GM12875 (cell line): ENCODE measurements around the gene CLEC10A.

ENCODE experiments used
- H3K4me3 ChIP-seq: one replicate; pipeline ENCODE4 v1.5.1; 2011; ENCODE audit warnings: low read depth, low read length, control low read depth
- TF ChIP-seq, protein P1 (sequence below): IDR thresholded peaks from 2 replicates; pipeline ENCODE4 v1.5.1; 2011; ENCODE audit warnings: low read depth, mild to moderate bottlenecking, control low read depth, inconsistent platforms, low read length, moderate library complexity, borderline replicate concordance; ENCODE audit not compliant: insufficient read depth

Gene CLEC10A

DNA sequence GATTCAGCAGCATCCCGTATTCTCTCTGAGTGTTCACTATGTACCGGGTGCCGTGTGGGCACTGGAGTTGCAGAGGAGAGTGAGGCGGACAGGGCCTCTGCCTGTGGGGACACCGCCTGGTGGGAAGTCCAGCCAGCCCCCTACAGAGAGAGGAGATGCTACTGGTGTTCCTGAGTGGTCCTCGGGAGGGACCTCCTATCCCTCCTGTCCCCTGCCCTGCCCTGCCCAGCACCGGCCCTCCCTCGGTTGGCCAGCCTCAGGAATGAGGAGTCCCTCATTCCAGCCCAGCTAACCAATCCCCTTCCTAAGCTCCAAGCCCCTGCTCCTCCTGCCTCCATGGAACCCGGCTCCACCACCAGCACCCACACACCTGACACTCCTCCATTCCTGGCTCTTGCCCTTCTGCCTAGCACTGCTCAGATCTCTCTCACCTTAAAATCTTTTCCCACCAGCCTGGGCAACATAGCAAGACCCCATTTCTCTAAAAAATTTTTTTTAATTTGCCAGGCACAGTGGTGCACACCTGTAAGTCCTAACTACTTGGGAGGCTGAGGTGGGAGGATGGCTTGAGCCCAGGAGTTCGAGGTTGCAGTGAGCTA lies 32.6 kb upstream of the CLEC10A start:
- TF ChIP-seq, protein P1, sequence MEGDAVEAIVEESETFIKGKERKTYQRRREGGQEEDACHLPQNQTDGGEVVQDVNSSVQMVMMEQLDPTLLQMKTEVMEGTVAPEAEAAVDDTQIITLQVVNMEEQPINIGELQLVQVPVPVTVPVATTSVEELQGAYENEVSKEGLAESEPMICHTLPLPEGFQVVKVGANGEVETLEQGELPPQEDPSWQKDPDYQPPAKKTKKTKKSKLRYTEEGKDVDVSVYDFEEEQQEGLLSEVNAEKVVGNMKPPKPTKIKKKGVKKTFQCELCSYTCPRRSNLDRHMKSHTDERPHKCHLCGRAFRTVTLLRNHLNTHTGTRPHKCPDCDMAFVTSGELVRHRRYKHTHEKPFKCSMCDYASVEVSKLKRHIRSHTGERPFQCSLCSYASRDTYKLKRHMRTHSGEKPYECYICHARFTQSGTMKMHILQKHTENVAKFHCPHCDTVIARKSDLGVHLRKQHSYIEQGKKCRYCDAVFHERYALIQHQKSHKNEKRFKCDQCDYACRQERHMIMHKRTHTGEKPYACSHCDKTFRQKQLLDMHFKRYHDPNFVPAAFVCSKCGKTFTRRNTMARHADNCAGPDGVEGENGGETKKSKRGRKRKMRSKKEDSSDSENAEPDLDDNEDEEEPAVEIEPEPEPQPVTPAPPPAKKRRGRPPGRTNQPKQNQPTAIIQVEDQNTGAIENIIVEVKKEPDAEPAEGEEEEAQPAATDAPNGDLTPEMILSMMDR: no peak
- no peak overlapping the region for H3K4me3 ChIP-seq

- TF ChIP-seq, protein P1: no peak
These were observed 31.9 kb upstream of the CLEC10A start for GRCh38 chr17:7111784-7112509.

GRCh38 chr17:7110617-7111306 lies 30.7 kb upstream of the CLEC10A start:
- TF ChIP-seq, protein P1: no peak
- H3K4me3 ChIP-seq: no peak overlapping the region

More at GRCh38 chr17:7111784-7112509, 31.9 kb upstream of the CLEC10A start:
- H3K4me3 ChIP-seq: no peak overlapping the region

GRCh38 chr17:7109461-7110322 lies 29.6 kb upstream of the CLEC10A start:
- TF ChIP-seq, protein P1: no peak
- no peak overlapping the region for H3K4me3 ChIP-seq

DNA sequence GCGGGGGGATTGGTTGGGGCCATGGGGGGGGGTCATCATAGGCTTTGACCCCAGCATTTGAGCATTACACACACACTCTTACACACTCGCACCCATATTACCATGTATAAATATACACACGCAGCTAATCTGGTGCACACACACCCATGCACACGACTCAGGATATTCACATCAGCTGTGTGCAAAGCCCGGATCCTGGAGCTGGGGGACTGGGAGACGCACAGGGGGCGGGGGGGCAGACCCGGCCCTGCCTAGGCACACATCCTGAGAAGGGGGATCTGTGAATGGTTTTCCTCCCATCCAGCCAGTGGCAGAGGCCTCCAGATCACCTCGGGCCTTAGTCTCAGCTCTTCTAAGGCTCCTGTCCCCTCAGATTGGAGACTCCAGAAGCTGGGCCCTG lies 28.9 kb upstream of the CLEC10A start:
- TF ChIP-seq, protein P1: no peak
- no peak overlapping the region for H3K4me3 ChIP-seq

GRCh38 chr17:7108560-7108925 lies 28.5 kb upstream of the CLEC10A start:
- TF ChIP-seq, protein P1: no peak
- H3K4me3 ChIP-seq: no peak overlapping the region
